ENCODE measurements around the gene ISG20L2. TPM values are rescaled to one million over a fixed set of nuclear protein-coding genes. Genes with fewer than 3 reads are reported as not detected.
A peak's percentile ranks its signal among the peaks of the same experiment; 100 is the strongest.

The ISG20L2 gene
- total RNA-seq, 4 donors from 2014 or later, result 13.6 to 34.9 (median 18.2) TPM

DNA sequence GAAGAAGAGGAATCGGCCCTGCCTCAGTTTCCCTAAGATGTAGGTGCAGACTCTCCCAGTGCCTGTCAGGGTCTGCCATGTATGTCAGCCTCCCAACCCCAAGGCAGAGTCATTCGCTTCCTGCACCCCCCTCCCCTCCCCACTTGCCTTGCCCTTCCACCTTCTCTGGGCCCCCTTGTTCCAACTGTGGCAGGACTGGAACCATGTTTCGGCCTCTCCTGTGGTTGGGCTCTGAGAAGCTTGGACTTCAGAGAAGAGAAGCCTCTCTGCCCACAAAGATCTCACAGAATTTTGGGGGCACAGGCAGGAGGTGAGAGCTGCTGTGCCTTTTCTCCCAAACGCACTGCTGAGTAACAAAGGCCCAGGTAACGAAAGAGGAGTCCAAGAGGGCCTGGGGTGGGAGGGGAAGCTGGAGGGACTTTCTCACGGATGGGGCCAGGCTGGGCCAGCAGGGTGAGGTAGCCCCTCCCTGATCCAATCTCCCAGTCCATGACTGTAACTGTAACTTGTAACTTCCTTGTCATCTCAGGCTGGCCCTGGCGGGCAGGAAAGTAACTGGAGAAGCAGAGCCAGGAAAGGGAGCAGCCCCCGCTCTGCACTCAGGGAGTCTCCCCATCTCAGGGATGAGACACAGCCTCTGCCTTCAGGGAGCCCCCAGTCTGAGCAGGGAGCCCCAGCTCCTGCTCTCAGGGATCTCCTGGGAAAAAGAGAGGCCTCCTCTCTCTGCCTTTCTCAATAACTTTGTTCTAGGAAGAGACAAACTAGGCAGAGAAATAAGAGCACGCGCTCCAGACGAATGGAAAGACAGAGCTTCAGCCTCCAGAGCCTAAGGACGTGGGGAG lies 34.5 kb downstream of the ISG20L2 start:
- Histone ChIP-seq H3K27ac (peak overlapping the region; percentile 57 to 82 (median 80)), H3K36me3 (no peaks in the 10 kb centered on the region), H3K4me1 (peaks cover 50 to 69% of the 10 kb centered on the region in 2 donors), H3K27me3 (no peaks in the 10 kb centered on the region), H3K4me3 (replicated peaks in 1 of 3) (no peak overlapping the region), H3K9me3 (no peaks in the 10 kb centered on the region)
- 74 to 75% methylated on average over 12 of the region's 12 CpGs for WGBS, 2 donors
- TF ChIP-seq POLR2A (IDR thresholded peaks at IDR 0.05), result no peak
- TF ChIP-seq CTCF (IDR thresholded peaks at IDR 0.05), result no peak
- peak in 1 of 2 donors; percentile 20 for DNase-seq
- intact Hi-C loops (cut with DNase I), result no loop called here

GRCh38 chr1:156692925-156693847 lies 35.4 kb downstream of the ISG20L2 start:
- WGBS, 2 donors, result 36 to 40% methylated on average over 15 of the region's 16 CpGs
- H3K4me3 ChIP-seq (replicated peaks in 1 of 3), result no peak overlapping the region

DNA sequence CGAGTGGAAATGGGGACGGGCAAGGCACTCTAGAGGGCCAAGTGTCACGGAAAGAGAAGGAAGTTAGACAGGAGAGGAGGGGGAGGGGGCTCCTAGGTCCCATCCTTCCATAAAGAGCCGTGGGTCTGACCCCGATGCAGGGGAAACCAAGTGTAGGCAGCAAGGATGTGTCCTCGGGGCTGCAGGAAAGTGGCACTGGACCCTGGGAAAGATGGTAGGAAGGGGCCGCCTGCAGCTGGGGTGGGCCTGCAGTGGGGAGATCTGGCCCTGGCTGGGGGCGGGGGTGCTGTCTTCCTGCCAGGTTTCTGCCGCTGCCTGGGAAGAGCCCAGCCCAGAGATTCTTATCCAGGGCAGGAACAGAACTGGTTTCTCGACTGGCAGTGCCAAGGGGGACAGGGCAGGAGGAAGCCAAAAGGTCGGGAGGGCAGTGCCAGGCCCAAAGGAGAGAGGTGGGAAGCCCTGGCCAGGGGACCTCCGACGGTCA lies 36.1 kb downstream of the ISG20L2 start:
- Histone ChIP-seq H3K4me3 (replicated peaks in 1 of 3) (no peak overlapping the region), H3K36me3 (no peaks in the 10 kb centered on the region), H3K9me3 (no peaks in the 10 kb centered on the region), H3K27me3 (no peaks in the 10 kb centered on the region), H3K27ac (peak overlapping the region; percentile 74 to 82 (median 80)), H3K4me1 (peaks cover 45 to 60% of the 10 kb centered on the region in 2 donors)
- TF ChIP-seq POLR2A (IDR thresholded peaks at IDR 0.05), result no peak
- no peak for TF ChIP-seq CTCF (IDR thresholded peaks at IDR 0.05)
- 4 to 5% methylated on average over 11 to 13 of the region's 13 CpGs for WGBS, 2 donors
- DNase-seq, result peak; percentile 76 to 79
- intact Hi-C loops (cut with DNase I), result no loop called here

More at GRCh38 chr1:156692925-156693847, 35.4 kb downstream of the ISG20L2 start:
- H3K4me1 ChIP-seq, result peaks cover 50 to 67% of the 10 kb centered on the region in 2 donors
- TF ChIP-seq POLR2A (IDR thresholded peaks at IDR 0.05), result peak in 1 of 2 donors; percentile 18
- no peak for TF ChIP-seq CTCF (IDR thresholded peaks at IDR 0.05)
- DNase-seq, result peak; percentile 94 to 96
- intact Hi-C loops (cut with DNase I), result no loop called here
- no peaks in the 10 kb centered on the region for H3K9me3 ChIP-seq
- no peaks in the 10 kb centered on the region for H3K27me3 ChIP-seq
- H3K36me3 ChIP-seq, result no peaks in the 10 kb centered on the region
- H3K27ac ChIP-seq, result peak overlapping the region; percentile 74 to 82 (median 80)

GRCh38 chr1:156691665-156692440 lies 36.7 kb downstream of the ISG20L2 start:
- intact Hi-C loops (cut with DNase I), result loop anchor here (2.0 kb wide), 1 partner anchor 33 kb away; no protein-coding TSS in a partner anchor
- H3K27me3 ChIP-seq, result no peaks in the 10 kb centered on the region
- 29 to 32% methylated on average over 19 of the region's 20 CpGs for WGBS, 2 donors
- peak; percentile 40 to 47 for DNase-seq
- H3K4me1 ChIP-seq, result peaks cover 39 to 54% of the 10 kb centered on the region in 2 donors
- no peak for TF ChIP-seq POLR2A (IDR thresholded peaks at IDR 0.05)
- no peaks in the 10 kb centered on the region for H3K36me3 ChIP-seq
- H3K9me3 ChIP-seq, result no peaks in the 10 kb centered on the region
- H3K4me3 ChIP-seq (replicated peaks in 1 of 3), result no peak overlapping the region
- H3K27ac ChIP-seq, result peak overlapping the region; percentile 74 to 82 (median 80)
